ENCODE measurements around the gene GNA14.

The GNA14 gene

DNA sequence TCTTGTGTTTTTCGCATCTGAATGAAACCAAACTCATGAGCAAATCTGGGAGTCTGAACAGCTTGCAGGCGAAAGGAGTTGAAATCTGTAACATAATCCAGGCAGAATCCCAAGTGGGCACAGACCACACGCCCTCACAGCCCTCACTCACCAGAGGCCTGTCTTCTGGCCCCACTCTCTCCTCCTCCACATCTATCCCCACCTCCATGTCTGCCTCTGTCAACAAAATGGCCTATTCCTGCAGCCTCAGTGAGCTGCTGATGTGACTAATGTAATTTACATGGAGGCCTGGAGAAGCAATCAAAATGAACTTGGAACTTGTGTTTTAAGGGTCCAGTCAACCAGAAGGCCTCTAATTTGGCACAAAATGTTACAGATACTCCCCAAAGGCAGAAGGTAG is 136.6 kb downstream of the GNA14 start:
- no peak for DNase-seq (ENCODE audit: extremely low read depth, low read depth)
- TF ChIP-seq, protein P1, sequence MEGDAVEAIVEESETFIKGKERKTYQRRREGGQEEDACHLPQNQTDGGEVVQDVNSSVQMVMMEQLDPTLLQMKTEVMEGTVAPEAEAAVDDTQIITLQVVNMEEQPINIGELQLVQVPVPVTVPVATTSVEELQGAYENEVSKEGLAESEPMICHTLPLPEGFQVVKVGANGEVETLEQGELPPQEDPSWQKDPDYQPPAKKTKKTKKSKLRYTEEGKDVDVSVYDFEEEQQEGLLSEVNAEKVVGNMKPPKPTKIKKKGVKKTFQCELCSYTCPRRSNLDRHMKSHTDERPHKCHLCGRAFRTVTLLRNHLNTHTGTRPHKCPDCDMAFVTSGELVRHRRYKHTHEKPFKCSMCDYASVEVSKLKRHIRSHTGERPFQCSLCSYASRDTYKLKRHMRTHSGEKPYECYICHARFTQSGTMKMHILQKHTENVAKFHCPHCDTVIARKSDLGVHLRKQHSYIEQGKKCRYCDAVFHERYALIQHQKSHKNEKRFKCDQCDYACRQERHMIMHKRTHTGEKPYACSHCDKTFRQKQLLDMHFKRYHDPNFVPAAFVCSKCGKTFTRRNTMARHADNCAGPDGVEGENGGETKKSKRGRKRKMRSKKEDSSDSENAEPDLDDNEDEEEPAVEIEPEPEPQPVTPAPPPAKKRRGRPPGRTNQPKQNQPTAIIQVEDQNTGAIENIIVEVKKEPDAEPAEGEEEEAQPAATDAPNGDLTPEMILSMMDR (IDR thresholded peaks at IDR 0.05; ENCODE audit: low read depth, low read length, missing control alignments) = no peak

DNA sequence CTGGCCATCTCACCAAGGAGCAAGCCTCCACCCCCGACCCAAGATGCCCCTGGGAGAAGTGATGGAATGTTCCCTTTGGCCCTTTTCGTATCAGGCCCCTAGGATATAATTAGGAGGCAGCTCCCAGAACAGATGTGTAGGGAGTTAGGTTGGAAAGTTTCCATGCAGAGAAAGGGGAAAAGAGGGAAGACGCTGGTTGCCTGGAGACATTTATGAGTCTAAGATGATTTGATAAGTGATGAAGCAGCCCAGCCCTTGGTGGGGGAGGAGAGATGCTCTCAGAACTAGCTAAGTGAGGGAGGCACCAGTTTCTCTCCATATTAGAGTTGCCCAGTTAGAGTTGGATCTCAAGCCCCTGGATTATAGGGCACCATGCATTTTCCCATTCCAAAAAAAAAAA is 137.5 kb downstream of the GNA14 start:
- no peak for DNase-seq (ENCODE audit: extremely low read depth, low read depth)
- TF ChIP-seq, protein P1 (IDR thresholded peaks at IDR 0.05; ENCODE audit: low read depth, low read length, missing control alignments) = no peak
- H3K4me3 ChIP-seq (replicated peaks; ENCODE audit: low read depth, low read length) = no peak overlapping the region

More for the DNA sequence above, 136.6 kb downstream of the GNA14 start:
- H3K4me3 ChIP-seq (replicated peaks; ENCODE audit: low read depth, low read length) = no peak overlapping the region

DNA sequence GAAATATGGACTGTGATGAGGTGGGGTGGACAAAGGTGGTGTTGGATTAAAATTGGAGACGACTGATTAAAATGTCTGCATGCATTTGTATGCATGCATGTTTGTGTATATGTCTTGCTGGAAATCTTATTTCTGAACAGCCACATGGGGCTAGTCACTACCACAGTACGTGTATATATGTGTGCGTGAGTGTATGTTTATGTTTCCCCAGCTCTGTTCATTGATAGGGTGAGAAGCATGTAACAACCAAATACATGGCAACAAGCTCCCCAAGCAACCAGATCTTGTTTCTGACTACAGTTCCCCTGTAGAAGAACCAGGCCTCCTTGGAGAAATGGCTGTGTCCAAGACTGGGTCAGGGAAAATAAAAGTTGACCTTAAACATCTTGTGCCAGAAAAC is 139.7 kb downstream of the GNA14 start:
- H3K4me3 ChIP-seq (replicated peaks; ENCODE audit: low read depth, low read length) = no peak overlapping the region
- TF ChIP-seq, protein P1 (IDR thresholded peaks at IDR 0.05; ENCODE audit: low read depth, low read length, missing control alignments) = no peak
- DNase-seq (ENCODE audit: extremely low read depth, low read depth) = no peak

DNA sequence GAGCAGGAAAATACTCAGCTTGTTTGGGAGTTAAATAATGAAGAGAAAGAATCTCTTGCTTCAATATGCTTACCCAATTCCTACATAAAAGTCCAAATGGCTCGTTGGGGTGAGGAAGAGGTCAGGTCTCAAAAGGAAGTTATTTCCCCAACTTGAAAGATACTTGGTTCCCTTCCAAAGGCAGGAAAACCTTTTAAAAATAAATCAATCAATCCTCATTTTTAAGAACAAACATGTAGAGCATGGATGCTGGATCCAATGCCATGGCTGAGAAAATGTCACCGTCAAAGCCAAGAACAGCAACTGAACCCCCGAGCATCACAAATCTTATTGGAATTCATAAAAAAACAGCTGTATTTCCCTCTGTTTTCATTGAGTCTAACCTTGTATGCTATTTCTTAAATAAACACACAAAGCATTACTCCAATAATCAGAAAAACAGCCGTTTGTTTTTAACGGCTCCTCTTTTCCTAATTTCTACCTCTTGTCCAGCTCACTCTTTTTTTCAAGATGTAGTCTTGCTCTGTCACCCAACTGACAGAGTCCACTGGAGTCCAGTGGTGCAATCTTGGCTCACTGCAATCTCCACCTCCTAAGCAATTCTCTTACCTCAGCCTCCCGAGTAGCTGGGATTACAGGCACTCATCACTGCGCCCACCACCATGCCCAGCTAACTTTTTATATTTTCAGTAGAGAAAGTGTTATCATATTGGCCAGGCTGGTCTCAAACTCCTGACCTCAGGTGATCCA is 140.7 kb downstream of the GNA14 start:
- DNase-seq (ENCODE audit: extremely low read depth, low read depth) = no peak
- H3K4me3 ChIP-seq (replicated peaks; ENCODE audit: low read depth, low read length) = no peak overlapping the region
- TF ChIP-seq, protein P1 (IDR thresholded peaks at IDR 0.05; ENCODE audit: low read depth, low read length, missing control alignments) = no peak

DNA sequence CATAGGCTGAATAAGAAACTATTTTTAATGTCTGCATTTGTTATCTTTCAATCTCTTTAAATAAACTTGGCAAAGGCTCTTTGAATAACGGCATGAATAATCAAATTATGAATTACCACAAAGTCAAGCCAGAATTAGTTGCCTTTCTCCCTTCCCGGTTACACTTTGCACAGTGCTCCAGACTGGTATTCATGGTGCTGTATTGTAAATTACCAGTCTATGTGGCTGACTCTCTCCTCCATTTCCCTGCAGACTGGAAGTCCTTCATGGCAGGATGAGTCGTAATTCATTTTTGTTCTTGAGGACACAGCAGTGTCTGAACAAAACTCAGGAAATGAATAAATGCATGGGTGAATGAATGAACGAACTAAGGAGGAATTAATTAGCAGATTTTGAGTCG is 142.9 kb downstream of the GNA14 start:
- no peak for DNase-seq (ENCODE audit: extremely low read depth, low read depth)
- TF ChIP-seq, protein P1 (IDR thresholded peaks at IDR 0.05; ENCODE audit: low read depth, low read length, missing control alignments) = no peak
- no peak overlapping the region for H3K4me3 ChIP-seq (replicated peaks; ENCODE audit: low read depth, low read length)

DNA sequence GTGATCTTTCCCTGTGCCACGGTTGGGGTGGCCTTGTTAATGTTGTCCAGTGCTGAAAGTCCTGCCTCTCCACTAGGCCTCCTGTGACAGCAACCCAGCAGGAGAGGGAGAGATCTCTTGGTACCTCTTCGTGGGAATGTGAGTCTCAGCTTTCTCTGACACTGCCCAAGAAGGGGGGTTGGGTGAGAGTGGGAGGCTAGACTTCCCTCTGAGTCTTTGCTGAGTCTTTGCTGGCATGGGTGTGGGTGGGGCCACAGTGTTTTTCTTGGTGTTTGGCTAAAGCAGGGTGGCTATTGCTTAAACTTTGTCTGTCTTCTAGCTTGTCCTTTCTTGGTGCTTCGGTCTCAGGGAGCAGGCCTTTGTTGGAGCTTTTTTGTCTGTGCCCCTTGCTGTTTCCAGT is 145.6 kb downstream of the GNA14 start:
- no peak overlapping the region for H3K4me3 ChIP-seq (replicated peaks; ENCODE audit: low read depth, low read length)
- no peak for DNase-seq (ENCODE audit: extremely low read depth, low read depth)
- TF ChIP-seq, protein P1 (IDR thresholded peaks at IDR 0.05; ENCODE audit: low read depth, low read length, missing control alignments) = no peak

DNA sequence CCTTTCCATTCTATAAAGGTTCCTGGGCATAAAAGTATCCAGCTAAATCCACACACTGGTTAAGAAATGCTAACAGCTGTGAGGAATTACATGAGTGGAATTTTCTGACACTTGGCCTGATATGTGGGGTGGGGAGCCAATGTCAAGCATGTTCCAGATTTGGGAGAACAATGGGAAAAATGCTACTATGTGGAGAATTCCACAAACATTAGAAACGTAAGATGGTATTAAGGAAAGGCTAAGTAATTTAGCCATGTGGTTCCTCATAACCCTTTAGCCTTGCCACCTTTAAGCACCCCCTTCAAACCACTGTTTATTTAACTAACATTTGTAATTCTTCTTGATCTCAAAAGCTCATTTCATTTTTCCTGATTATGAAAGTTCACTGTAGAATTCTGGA is 149.2 kb downstream of the GNA14 start:
- DNase-seq (ENCODE audit: extremely low read depth, low read depth) = no peak
- TF ChIP-seq, protein P1 (IDR thresholded peaks at IDR 0.05; ENCODE audit: low read depth, low read length, missing control alignments) = no peak
- no peak overlapping the region for H3K4me3 ChIP-seq (replicated peaks; ENCODE audit: low read depth, low read length)
